ENCODE data around the gene CCL18. TPM values are rescaled to one million over a fixed set of nuclear protein-coding genes. Genes with fewer than 3 reads are reported as not detected.
A peak's percentile ranks its signal among the peaks of the same experiment; 100 is the strongest.

Gene CCL18
- total and polyA plus RNA-seq, 9 of the 15 experiments (the other 6 are each of a cell fraction or from before 2014, with no cell fraction given) = not detected

GRCh38 chr17:36019423-36019822 lies 44.6 kb upstream of the CCL18 start:
- WGBS (ENCODE audit: insufficient coverage, low coverage, missing lambda C conversion rate) = 0% methylated on average over 2 of the region's 2 CpGs
- DNase-seq (ENCODE audit: extremely low read depth in 1 of 4, low spot score in 3 of 4) = no peak

More at GRCh38 chr17:36019423-36019822, 44.6 kb upstream of the CCL18 start:
- Histone ChIP-seq H3K27me3 (ENCODE audit: control insufficient read depth in 2 of 2, insufficient read depth in 2 of 2, low read length in 2 of 2) (no peaks in the 10 kb centered on the region), H4K20me1 (replicated peaks; ENCODE audit: control insufficient read depth, insufficient read depth, low read length) (0 out of 2 replicates have a peak, but pooled peaks cover 3% of the 10 kb centered on the region), H3K9me1 (ENCODE audit: control insufficient read depth, insufficient read depth, low read length) (no peaks in the 10 kb centered on the region), H3K9ac (ENCODE audit: insufficient read depth in 1 of 2, low read depth in 2 of 2, low read length in 2 of 2) (no peak overlapping the region), H3K4me3 (no peak overlapping the region), H3K27ac (ENCODE audit: extremely low read depth, low read depth, low read length) (no peak overlapping the region), H3K4me1 (replicated peaks in 1 of 2; ENCODE audit: control insufficient read depth in 2 of 2, insufficient read depth in 2 of 2, low read length in 2 of 2) (no peaks in the 10 kb centered on the region), H3K36me3 (ENCODE audit: control insufficient read depth, insufficient read depth, low read length) (no peaks in the 10 kb centered on the region), H3K4me2 (ENCODE audit: insufficient read depth, low read length) (no peak overlapping the region), H2AFZ (ENCODE audit: low read depth, low read length) (no peak overlapping the region), H3K9me3 (replicated peaks; ENCODE audit: control insufficient read depth, insufficient read depth, low read depth, low read length) (no peaks in the 10 kb centered on the region), H3K79me2 (ENCODE audit: control insufficient read depth, insufficient read depth, low read length) (no peaks in the 10 kb centered on the region)
- ChIA-PET CTCF (ENCODE audit: low intra/inter-chr PET ratio) (interaction anchor here (0.5 kb wide), 1 partner anchor 38 kb away, joined by 3 read pairs; no protein-coding TSS in a partner anchor), POLR2A (no interaction called here)
- in situ Hi-C loops (cut with MboI) = no loop called here
- intact Hi-C loops (cut with micrococcal nuclease) = no loop called here
- no TSS peak for BruUV-seq (replicated peaks)
- FAIRE-seq = no peak
- ATAC-seq = no peak
- TF ChIP-seq RBM22 (IDR thresholded peaks at IDR 0.05; ENCODE audit: low read depth, low read length, poor library complexity, severe bottlenecking) = no peak
- TF ChIP-seq TRIM28 (IDR thresholded peaks at IDR 0.05) = no peak
- no peak for TF ChIP-seq HLTF (IDR thresholded peaks at IDR 0.05)
- no peak for TF ChIP-seq ZNF551 (CRISPR knock-in tag; IDR thresholded peaks at IDR 0.05)
- no peak for TF ChIP-seq NR4A1 (CRISPR knock-in tag; IDR thresholded peaks at IDR 0.05)
- no peak for TF ChIP-seq NR4A1 (tag; IDR thresholded peaks at IDR 0.05)
- TF ChIP-seq ZEB2 (IDR thresholded peaks at IDR 0.05) = no peak
- no peak for TF ChIP-seq NFE2 (IDR thresholded peaks at IDR 0.05; ENCODE audit: low read depth)
- TF ChIP-seq CEBPG (CRISPR knock-in tag; IDR thresholded peaks at IDR 0.05) = no peak
- TF ChIP-seq CEBPG (tag; conservative IDR thresholded peaks at IDR 0.05 in 1 of 2, IDR thresholded peaks at IDR 0.05 in 1 of 2) = 0 out of 4 replicates have a peak, but pooled peaks of 1 of the 2 experiments have one; percentile 17
- TF ChIP-seq PTTG1 (tag; IDR thresholded peaks at IDR 0.05; ENCODE audit: low read depth) = no peak
- no peak for TF ChIP-seq SMAD1 (IDR thresholded peaks at IDR 0.05; ENCODE audit: low read depth, low read length, partially characterized antibody)
- peak; percentile 66 for TF ChIP-seq CEBPB (tag; IDR thresholded peaks at IDR 0.05)
- TF ChIP-seq MAX (CRISPR knock-in tag; IDR thresholded peaks at IDR 0.05) = no peak
- no peak for TF ChIP-seq SMARCB1 (IDR thresholded peaks at IDR 0.05; ENCODE audit: insufficient read length, low read depth)
- no peak for TF ChIP-seq CHAMP1 (IDR thresholded peaks at IDR 0.05)
- no peak for TF ChIP-seq GMEB1 (CRISPR knock-in tag; IDR thresholded peaks at IDR 0.05)
- no peak for TF ChIP-seq SRSF7 (optimal IDR thresholded peaks at IDR 0.05; ENCODE audit: low read depth, low read length)
- TF ChIP-seq ZNF778 (CRISPR knock-in tag; IDR thresholded peaks at IDR 0.05) = no peak
